ENCODE measurements around the gene CHRDL1.

The CHRDL1 gene

DNA sequence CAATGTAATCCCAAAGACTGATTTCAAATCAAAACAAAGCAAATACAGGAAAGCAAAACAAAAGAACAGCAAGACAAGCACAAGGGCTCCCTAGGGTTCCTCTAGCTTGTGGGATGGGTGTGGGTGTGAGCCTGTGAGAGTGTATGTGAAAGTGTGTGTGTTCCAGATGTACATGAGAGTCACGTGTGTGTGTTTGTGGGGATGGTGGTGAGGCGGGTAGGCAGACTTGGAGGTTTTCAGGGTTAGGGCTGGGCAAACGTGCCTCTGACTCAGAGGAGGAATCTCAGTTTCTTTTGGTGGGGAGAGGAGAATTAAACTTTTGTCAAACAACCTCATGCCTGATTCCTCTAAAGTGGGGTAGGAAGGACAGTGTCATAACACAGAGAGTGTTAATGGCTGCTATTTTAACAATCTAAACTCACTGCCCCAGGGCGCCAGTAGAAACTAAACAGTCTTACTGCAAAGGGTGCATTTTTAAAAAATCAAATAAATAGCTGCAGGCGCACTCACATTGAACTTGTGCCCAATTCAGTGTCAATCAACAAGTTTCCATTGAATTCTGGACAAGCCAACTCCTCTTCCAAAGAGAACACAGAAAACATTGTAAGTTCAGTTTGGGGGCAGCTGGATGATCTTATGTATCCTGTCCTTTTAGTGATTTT lies 51.8 kb downstream of the CHRDL1 start:
- no peak for DNase-seq

DNA sequence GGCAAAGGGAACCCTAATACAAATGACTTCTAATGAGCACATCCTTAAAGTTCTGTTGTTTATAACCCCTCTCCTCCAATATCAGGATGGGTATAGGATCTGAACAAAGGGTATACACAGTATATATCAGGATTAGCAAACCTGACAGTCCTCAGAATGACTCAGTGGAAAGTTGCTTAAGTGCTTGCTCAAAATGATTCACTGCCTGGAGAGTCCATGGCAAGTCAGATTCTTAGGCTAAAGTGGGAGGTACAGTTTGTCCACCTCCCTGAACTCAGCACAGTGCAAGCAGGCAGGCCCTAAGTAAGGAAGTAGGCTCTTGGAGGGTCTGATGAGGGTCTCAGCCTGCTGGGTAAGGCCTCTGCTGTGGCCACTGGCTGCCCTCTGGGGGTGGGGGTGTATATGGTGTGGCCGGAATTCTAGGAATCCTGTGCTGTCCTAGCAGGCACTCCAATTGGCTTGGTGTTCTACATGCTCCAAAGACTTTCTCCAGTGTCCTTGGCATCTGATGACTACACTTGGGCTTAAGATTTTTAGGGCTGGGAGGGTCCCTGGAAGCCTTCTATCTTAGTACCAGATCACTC lies 54.3 kb downstream of the CHRDL1 start:
- DNase-seq = peak; percentile 63

DNA sequence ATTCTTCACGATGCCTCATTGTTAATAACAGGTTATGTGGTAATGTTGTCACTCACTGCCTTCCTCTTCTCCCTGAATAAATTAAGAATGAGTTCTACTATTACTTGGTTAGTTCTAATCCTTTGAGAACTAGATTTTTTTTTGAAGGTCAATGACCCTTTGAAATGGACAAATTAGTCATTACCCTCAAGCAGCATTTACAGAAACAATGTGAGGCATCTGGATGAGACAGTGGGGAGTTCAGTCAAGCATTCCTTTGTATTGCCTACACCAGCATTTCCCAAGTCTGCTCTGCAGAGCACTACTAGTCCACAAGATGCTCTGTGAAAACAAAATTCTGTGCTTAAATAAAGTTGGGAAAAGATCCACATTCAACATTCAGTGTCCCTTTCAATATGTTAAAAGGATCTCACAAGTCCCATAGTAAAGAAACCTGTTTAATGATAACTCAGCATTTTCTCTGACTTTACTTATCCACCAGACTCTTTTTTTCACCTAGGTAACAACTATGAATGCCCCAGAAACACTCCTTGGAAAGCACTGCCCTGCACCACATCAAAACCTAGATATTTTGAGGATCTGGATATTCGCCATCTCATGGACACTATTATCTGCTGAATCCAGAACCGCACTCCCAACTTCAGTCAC lies 60.6 kb downstream of the CHRDL1 start:
- DNase-seq = peak; percentile 61

DNA sequence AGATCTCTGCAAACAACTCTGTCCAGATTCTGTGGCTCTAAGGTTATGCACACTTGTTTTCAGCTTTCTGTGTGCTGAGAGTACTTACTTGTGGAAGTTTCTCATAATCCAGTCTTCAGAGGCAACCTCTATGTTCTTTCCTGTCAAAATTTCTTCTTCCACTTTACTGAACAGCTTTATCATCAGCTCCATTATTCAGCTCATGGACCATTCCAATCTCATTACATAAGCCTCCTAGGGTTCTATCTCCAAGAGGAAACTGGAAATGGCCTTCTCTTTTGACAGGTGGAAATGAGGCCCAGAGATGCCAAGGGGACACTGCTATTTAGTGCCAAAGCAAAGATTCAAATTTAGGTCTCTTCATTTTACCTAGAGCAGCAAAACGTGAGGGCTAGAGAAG lies 61.3 kb downstream of the CHRDL1 start:
- no peak for DNase-seq

DNA sequence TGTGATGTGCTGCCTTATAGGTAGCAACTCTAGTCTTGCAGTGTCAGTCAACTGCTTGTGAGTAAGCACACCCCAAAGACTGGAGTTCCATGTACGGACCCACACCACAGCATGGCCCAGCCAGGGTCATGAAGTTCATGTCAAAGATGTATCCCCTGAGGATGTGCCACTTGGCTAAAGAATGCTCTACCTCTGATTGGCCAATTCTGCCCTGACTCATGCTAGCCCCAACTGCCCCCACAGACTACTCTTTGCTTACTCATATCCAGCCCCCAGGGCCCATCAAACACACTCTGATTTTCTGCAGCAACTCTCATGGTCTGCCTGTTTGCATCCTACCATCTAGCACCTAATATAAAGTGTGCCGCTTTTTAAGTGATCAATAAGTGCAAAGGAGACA lies 62.5 kb downstream of the CHRDL1 start:
- DNase-seq = peak; percentile 22

DNA sequence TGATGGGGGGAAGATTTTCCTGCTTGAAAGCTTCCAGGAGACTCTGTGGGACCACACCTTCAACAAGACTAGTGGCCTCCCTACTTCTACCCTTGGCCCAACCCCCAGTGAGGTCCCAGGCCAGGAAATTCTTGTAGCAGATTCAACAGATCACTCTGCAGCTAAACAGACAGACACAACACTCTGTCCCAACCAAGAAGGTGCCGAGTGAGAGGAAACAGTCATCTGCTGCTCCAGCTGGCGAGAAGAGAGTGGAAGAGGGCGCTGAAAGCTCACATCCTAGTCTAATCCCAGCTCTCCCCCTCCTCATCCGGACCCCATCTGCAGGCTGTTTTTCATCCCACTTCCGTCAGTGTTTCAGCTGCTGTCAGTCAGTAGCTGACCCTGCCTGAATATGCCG lies 63.4 kb downstream of the CHRDL1 start:
- no peak for DNase-seq

DNA sequence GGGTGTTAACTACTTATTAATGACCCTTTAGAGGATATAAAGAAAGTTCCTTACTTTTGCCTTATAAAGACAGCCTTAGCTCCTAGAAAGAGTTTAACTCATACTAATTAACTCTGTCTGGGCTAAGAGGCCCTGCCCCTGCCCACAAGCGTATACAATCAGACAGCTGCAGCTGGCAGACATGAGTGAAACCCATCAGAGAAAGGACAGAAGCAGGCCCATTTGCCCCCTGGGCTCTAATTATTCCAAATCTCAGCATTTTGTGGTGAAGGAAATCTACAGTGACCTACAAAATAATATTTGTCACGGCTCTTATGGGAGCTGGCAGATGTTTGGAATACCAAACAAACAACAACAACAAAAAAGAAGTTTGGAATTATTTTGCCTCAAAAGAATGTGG lies 71.8 kb downstream of the CHRDL1 start:
- DNase-seq = no peak

DNA sequence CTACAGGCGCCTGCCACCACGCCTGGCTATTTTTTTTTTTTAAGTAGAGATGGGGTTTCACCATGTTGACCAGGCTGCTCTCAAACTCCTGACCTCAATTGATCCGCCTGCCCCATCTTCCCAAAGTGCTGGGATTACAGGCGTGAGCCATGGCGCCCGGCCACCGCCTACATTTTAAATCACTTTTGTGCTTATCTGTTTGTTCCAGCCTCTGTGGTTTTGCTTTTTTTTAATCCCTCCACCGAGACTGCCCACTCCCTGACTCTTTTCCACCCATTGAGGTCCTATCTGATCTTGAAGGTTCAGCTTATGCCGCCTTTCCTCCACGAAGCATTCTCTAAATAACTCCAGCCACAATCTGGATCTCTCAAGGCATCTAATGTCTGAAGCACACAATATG lies 73.5 kb downstream of the CHRDL1 start:
- DNase-seq = no peak

DNA sequence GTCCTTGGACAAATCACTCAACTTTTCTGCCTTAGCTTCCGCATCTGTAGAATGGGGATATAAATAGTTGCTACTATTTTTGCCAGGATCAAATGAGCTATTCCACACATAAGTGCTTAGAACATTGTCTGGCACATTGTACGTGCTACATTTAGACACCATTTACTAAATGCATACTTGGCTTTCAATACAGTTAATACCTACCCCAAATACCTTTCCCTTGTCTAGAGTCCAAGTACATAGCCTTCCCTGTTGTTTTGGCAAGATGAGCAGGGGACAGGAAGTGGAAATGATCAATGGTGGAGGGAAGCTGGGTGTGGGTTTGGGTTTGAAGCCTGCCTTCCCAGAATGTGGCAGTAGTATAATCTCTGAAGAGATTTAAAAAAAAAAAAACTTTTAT lies 82.0 kb downstream of the CHRDL1 start:
- DNase-seq = no peak

DNA sequence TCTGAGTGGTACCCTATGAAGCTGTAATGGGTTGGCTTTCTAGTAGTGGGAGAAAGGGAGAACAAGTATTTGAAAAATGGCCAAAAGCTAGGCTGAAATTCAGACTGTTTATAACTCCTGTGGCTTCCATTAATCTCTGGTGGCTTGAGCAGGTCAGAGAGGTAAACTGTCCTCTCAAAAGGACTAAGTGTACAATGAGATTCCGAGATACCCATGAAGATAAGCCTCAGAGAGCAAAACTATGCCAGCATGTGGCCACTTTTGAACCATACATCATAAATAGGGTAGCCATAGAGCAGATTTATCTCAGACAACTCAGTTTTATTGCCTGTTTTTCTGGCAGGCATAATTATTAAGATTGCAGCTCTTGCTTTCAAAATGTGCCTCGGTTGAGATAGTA lies 89.2 kb downstream of the CHRDL1 start:
- DNase-seq = no peak

DNA sequence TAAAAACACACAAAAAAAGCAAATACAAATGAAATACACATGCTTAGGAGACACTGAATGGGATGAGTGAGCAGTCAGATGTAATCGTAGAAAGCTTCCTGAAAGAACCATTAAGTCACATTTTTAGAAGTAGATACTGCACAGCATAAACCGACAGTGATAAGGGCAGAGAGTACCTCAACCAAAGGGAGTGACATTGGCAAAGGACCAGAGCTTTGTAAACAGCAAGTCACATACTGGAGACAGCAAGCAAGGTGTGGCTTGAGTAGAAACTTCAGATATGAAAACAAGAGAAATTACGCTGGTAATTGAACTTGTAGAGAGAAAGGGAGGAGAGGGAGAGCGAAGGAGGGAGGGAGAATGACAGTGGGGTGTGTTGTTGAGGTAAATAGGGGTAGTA lies 92.0 kb downstream of the CHRDL1 start:
- no peak for DNase-seq

DNA sequence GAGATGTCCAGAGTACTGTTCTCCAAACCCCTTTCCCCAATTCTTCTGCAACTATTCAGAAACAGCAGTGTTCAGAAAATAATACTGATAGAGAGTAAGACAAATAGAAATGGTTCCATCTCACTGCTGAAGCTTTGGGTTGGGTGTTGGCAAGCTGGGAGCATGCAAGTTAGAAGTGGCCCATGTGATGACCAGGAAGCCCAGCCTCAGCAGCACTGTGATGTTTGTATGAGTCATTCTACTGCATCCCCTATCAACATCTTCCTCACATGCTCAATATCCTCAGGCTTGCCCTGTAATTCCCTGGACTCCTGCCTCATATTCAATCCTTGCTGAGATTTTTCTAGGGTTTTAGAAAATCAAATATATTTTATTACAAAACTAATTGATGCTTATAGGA lies 96.5 kb downstream of the CHRDL1 start:
- no peak for DNase-seq

DNA sequence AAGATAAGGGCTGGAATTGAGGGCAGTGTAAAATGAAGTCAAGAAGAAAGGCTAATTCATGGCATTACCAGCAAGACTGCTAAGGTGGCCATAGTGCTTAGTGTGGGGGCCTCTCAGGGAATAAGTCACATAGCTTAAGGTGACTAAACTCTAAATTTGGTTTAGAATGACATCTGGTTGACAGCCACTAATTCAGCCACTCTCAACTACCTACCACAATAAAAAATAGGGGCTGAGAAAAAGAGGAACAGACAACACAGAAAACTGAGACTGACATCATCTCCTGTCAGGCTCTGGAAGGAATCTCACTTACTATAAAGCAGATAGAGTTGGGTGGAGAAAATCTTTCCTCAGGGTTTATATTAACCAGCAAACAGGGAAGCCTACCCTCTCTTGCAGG lies 96.9 kb downstream of the CHRDL1 start:
- no peak for DNase-seq

DNA sequence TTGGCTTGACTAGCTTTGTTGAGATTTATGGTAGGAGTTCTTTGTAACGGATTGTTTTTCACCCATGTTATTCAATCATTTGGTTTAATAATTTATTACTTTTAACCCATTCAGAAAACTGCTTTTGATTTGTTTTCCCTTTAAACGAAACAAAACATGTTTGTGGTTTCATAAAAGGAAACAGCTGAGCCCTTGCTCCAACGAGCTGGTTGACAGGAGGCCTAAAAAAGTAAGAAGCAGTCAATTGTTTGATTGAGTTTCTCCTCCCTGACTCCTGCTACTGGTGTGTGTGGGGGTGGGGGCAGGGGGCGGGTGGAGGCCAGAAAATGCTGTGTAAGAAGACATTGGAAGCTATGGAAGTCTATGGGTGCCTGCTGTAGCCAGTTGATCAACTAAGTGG lies 102.8 kb downstream of the CHRDL1 start:
- no peak for DNase-seq

DNA sequence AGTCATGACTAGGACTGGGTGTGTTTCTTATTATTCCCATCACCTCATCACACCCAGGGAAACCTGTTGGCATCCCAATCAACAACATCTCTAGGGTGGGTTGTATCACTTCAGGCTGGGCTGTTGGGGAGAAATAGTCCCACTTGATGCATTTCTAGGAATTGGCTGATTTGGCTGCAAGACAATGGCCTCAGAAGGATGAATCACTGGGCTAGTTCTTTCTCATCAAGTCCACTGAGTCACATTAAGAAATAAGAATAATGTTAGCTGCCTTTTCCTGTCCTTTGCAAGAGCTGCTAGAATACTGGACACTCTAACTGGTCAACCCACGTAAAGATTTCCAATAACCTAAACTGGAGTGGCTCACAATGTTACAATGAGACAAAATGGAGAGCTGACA lies 104.2 kb downstream of the CHRDL1 start:
- peak; percentile 8 for DNase-seq

DNA sequence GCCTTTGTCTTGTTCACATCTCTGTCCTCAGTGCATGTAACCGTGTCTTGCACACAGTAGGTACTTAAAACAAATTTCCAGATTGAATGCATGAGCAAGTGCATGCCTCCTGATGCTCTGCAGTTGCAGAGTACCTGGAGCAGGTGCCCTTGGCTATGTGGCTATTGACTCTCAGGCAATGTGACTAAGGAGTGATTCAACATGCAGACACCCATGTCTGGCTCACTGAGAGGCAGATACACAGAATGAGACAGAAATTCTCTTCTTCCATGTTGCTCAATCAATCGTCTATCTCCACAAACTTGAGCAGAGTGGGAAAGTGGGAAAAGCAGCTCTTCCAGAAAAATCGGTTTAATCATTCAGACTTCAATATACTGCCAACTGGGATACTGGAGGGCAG lies 111.0 kb downstream of the CHRDL1 start:
- DNase-seq = no peak

DNA sequence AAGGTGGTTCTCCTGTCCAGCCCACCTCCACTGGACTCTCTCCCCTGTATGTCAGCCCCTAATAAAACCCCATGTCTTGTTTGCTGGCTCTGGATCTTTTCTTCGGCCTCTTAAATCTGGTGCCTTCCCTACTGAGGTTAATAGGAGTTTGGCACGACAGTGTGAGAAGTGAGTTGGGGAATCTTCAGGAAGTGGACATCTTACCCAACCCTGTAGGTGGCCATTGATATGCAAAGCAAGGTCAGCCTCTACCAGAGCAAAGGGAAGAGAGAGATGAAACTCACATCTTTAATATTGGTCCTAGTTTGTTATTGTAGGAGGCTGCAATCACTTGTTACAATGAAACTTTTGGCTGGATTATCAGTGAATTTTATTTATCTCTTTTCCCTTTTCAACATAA lies 111.7 kb downstream of the CHRDL1 start:
- no peak for DNase-seq

DNA sequence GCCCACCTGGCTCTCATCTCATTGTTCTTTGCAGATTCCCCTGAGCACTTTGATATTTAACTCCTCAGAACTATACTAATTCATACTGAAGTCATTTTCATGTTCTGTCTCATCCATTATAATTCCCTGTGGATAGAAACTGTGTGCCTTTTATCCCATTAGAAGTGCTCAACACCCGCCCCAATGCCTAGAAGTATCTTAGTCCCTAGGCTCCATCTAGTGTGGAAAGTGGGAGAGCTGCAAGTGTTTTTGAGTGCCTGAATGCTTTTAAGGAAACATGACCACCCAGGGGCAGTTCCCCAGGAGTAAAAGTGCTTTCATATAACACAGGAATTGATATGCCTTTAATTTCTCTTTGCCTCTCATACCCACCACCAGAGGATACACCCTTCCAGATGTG lies 117.0 kb downstream of the CHRDL1 start:
- no peak for DNase-seq

DNA sequence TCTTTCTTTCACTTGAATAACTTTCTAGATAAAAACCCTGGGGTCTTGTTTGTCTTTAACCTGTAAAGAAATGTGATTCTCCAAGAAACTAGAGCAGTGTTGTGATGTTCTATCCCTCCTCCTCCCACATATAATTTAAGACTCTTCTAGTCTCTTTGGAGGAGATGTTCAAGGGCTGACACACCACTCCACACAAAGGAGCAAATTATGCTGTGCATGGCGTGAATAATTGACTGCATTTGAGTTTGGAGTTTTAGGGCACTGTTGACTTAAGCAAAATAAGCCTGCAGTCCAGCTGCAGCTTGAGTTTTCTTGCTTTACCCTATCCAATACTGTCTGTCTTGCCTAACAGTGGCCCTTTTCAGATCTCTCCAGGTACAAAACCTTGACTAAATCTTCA lies 119.7 kb downstream of the CHRDL1 start:
- DNase-seq = no peak

DNA sequence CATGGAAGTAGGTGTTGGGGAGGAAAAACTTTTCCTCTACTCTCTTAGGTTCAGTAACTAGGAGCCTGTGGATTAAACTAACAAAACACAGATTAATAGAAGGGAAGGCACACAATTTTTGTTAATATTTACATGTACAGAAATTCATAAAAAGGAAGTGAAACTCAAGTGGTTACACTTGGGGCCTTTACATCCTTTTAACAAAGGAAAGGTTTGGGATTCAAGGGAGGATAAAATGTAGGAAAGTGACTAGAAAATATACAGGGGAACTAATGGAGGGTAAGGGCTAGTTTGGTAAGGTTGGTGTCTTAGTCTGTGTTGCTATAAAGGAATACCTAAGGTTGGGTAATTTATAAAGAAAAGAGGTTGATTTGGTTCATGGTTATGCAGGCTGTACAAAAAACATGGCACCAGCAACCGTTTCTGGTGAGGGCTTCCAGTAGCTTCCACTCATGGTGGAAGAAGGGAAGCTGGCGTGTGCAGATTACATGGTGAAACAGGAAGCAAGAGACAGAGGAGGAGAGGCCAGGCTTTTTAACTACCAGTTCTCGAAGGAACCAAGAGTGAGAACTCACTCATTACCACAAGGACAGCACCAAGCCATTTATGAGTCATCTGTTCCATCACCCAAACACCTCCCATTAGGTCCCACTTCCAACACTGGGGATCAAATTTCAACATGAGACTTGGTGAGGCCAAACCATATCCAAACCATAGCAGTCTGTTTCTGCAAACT lies 124.4 kb downstream of the CHRDL1 start:
- peak; percentile 21 for DNase-seq

DNA sequence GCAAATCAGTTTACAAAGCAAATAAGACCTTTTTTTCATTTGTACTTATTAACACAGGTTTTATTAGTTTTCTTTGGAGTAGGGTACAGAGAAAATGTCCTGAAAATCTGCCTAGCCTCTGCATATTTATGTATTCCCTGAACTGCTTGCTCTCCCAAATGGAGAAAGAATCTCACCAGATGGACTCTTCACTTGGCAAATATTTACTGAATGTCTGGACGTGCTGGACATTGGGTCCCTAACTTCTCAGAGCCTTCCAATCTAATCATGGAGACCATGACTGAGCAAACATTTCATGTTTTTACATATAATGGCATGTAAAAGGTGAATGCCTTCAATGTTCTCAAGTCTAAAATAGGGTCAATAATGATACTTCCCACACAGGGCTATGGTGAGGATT lies 126.0 kb downstream of the CHRDL1 start:
- no peak for DNase-seq

DNA sequence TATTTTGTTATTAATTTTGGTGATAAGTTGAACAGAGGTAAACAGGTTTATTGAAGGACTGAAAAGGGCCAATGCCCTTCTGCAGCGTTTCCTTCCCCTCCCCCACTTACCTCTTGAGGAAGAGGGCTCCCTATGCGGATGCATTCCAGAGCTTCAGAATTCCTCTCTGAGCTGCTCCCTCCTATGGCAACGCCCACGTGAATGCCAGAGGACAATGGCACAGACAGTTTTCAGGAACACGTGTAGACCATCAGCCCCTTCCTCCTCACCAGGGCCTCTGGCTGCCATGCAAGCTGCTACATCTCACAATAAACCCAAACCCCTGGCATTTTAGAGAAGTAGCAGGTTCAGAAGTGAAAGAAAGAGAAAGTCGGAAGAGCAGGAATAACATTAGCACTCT lies 127.9 kb downstream of the CHRDL1 start:
- peak; percentile 2 for DNase-seq

DNA sequence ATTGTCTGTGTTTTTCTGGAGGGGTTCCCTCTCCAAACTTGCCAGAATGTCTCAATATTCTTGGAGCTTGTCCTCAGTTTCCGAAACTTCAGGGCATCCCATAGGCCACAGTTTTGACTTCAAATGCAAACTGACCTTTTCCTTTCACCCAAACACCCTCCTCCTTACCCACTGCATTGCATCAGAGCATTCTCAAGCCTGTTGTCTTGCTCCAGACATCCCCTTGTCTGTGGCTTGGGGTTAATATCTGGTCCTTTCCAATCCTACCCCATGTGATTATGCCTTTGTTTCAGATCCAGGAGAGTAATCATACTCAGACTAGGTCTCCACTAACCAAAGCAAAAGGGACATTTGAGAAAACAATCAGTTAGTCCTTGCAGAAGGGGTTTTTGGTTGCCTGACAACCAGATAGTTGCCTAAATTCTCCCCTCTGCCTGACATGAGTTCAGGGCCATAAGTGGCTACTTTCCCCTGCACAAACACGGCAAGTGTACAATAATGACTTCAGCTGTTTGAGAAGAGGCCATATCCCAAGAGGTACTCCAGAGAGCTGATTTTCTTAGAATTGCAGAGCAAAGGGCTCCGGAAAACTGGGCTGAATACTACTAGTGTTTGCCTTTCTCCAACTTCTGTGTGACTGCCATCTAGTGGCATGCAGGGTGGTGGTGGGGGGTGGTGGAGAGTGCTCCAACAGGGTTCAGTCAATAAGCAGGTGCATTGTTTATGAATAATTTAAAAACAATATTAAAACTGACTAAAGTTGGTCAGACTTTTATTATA lies 130.2 kb downstream of the CHRDL1 start:
- peak; percentile 27 for DNase-seq

All from fibroblast of skin of right biceps (primary cell).